ENCODE measurements around the gene PPM1D. TPM values are rescaled to one million over a fixed set of nuclear protein-coding genes. Genes with fewer than 3 reads are reported as not detected.
A peak's percentile ranks its signal among the peaks of the same experiment; 100 is the strongest.
"Not testable (repeated sequence)": the region's sequence is repeated elsewhere in the genome, so short reads cannot be mapped to it uniquely, and the experiment has no call there.

Gene PPM1D
- total RNA-seq, 1 experiment from 2014 or later: 10.4 TPM

GRCh38 chr17:60604686-60605334, 4.8 kb downstream of the PPM1D start:
- peak overlapping the region; percentile 13; the same call in 1 of the 2 replicates for H3K4me2 ChIP-seq
- POLR2A ChIA-PET (ENCODE audit: unreplicated experiment): no interaction called here
- intact Hi-C loops (cut with micrococcal nuclease; ENCODE audit: unreplicated experiment): loop anchor here (5.0 kb wide), 1 partner anchor 78 kb away; the partner anchor contains the start of gene APPBP2

GRCh38 chr17:60606036-60606435, 6.0 kb downstream of the PPM1D start:
- Histone ChIP-seq H3K79me2 (ENCODE audit: low read depth) (peaks cover 97% of the 10 kb centered on the region), H3K9me3 (ENCODE audit: insufficient read depth, low read depth) (no peaks in the 10 kb centered on the region), H3K4me2 (no peak overlapping the region), H3K4me3 (no peak overlapping the region), H3K9me2 (ENCODE audit: insufficient read depth) (no peaks in the 10 kb centered on the region), H4K20me1 (ENCODE audit: insufficient read depth) (peaks cover 12% of the 10 kb centered on the region; the same call in 1 of the 2 replicates), H3K36me3 (ENCODE audit: low read depth) (no peaks in the 10 kb centered on the region), H3K4me1 (replicated peaks; ENCODE audit: insufficient read depth) (peaks cover 22% of the 10 kb centered on the region), H3F3A (ENCODE audit: insufficient read depth, low read depth) (peaks cover 19% of the 10 kb centered on the region), H2AFZ (no peak overlapping the region), H3K27ac (no peak overlapping the region), H3K27me3 (ENCODE audit: insufficient read depth, low read depth) (no peaks in the 10 kb centered on the region)
- POLR2A ChIA-PET (ENCODE audit: unreplicated experiment): no interaction called here
- intact Hi-C loops (cut with micrococcal nuclease; ENCODE audit: unreplicated experiment): no loop called here
- CTCF ChIA-PET: no interaction called here
- no peak for TF ChIP-seq EZH2 (IDR thresholded peaks at IDR 0.05; ENCODE audit: low read depth)
- TF ChIP-seq CTCF (conservative IDR thresholded peaks at IDR 0.05): no peak
- DNase-seq: no peak
- BruUV-seq (replicated peaks): no TSS peak

More at GRCh38 chr17:60604686-60605334, 4.8 kb downstream of the PPM1D start:
- peaks cover 5% of the 10 kb centered on the region; the same call in 1 of the 2 replicates for H4K20me1 ChIP-seq (ENCODE audit: insufficient read depth)
- no peaks in the 10 kb centered on the region for H3K9me2 ChIP-seq (ENCODE audit: insufficient read depth)
- no peaks in the 10 kb centered on the region for H3K9me3 ChIP-seq (ENCODE audit: insufficient read depth, low read depth)
- CTCF ChIA-PET: interaction anchor here (0.9 kb wide), 1 partner anchor 34 kb away, joined by 8 read pairs; no protein-coding TSS in a partner anchor
- H3K79me2 ChIP-seq (ENCODE audit: low read depth): peaks cover 93% of the 10 kb centered on the region
- peaks cover 24% of the 10 kb centered on the region for H3F3A ChIP-seq (ENCODE audit: insufficient read depth, low read depth)
- no peaks in the 10 kb centered on the region for H3K36me3 ChIP-seq (ENCODE audit: low read depth)
- no peak overlapping the region for H2AFZ ChIP-seq
- no peak overlapping the region for H3K4me3 ChIP-seq
- peak; percentile 25 to 76 for DNase-seq
- peak overlapping the region; percentile 20; the same call in 1 of the 2 replicates for H3K27ac ChIP-seq
- TF ChIP-seq CTCF (conservative IDR thresholded peaks at IDR 0.05): no peak
- TF ChIP-seq EZH2 (IDR thresholded peaks at IDR 0.05; ENCODE audit: low read depth): no peak
- peaks cover 22% of the 10 kb centered on the region for H3K4me1 ChIP-seq (replicated peaks; ENCODE audit: insufficient read depth)
- BruUV-seq (replicated peaks): no TSS peak
- no peaks in the 10 kb centered on the region for H3K27me3 ChIP-seq (ENCODE audit: insufficient read depth, low read depth)

- BruUV-seq (replicated peaks): no TSS peak
- DNase-seq: no peak
- intact Hi-C loops (cut with micrococcal nuclease; ENCODE audit: unreplicated experiment): no loop called here
Measured at GRCh38 chr17:60610473-60610872, 10.5 kb downstream of the PPM1D start.

GRCh38 chr17:60611321-60611720, 11.3 kb downstream of the PPM1D start:
- BruUV-seq (replicated peaks); H2AFZ ChIP-seq; H3K27me3 ChIP-seq (ENCODE audit: insufficient read depth, low read depth); intact Hi-C loops (cut with micrococcal nuclease; ENCODE audit: unreplicated experiment); DNase-seq; POLR2A ChIA-PET (ENCODE audit: unreplicated experiment); CTCF ChIA-PET; H3K4me2 ChIP-seq; H3K27ac ChIP-seq; H3K9me3 ChIP-seq (ENCODE audit: insufficient read depth, low read depth); H3F3A ChIP-seq (ENCODE audit: insufficient read depth, low read depth); H3K36me3 ChIP-seq (ENCODE audit: low read depth); H3K4me1 ChIP-seq (replicated peaks; ENCODE audit: insufficient read depth); H3K4me3 ChIP-seq; H3K9me2 ChIP-seq (ENCODE audit: insufficient read depth): not testable (repeated sequence)
- Histone ChIP-seq H3K79me2 (ENCODE audit: low read depth) (peaks cover 81% of the 10 kb centered on the region), H4K20me1 (ENCODE audit: insufficient read depth) (peaks cover 14% of the 10 kb centered on the region; the same call in 1 of the 2 replicates)

More at GRCh38 chr17:60610473-60610872, 10.5 kb downstream of the PPM1D start:
- no peaks in the 10 kb centered on the region for H3F3A ChIP-seq (ENCODE audit: insufficient read depth, low read depth)
- H3K27ac ChIP-seq: no peak overlapping the region
- H3K9me3 ChIP-seq (ENCODE audit: insufficient read depth, low read depth): no peaks in the 10 kb centered on the region
- TF ChIP-seq CTCF (conservative IDR thresholded peaks at IDR 0.05) (no peak), EZH2 (IDR thresholded peaks at IDR 0.05; ENCODE audit: low read depth) (no peak)
- H4K20me1 ChIP-seq (ENCODE audit: insufficient read depth): peaks cover 14% of the 10 kb centered on the region; the same call in 1 of the 2 replicates
- H3K9me2 ChIP-seq (ENCODE audit: insufficient read depth): no peaks in the 10 kb centered on the region
- no peaks in the 10 kb centered on the region for H3K27me3 ChIP-seq (ENCODE audit: insufficient read depth, low read depth)
- H3K36me3 ChIP-seq (ENCODE audit: low read depth): no peaks in the 10 kb centered on the region; the same call in 1 of the 2 replicates
- H3K4me3 ChIP-seq: no peak overlapping the region
- POLR2A ChIA-PET (ENCODE audit: unreplicated experiment): no interaction called here
- H2AFZ ChIP-seq: no peak overlapping the region
- H3K4me1 ChIP-seq (replicated peaks; ENCODE audit: insufficient read depth): no peaks in the 10 kb centered on the region
- CTCF ChIA-PET: no interaction called here
- no peak overlapping the region for H3K4me2 ChIP-seq
- peaks cover 89% of the 10 kb centered on the region for H3K79me2 ChIP-seq (ENCODE audit: low read depth)

Measured in PC-9 (cell line).